IMR-90 (cell line): ENCODE results near the gene CPED1. TPM values are rescaled to one million over a fixed set of nuclear protein-coding genes. Genes with fewer than 3 reads are reported as not detected.

Source experiments
- ATAC-seq: fragments of 200-7000 bp; cut with Tn5 transposase; 2 replicates; pipeline ENCODE4 v1.9.1; 2020; ENCODE audit warnings: low read depth, mild to moderate bottlenecking, moderate library complexity
- BruUV-seq: library from RNA; stranded (reverse); fragments of 400-500 nt; replicated peaks from 2 replicates; lab custom pipeline; 2021; lab: Mats Ljungman, UMichigan
- CTCF ChIA-PET: fragments of 300-600 bp; formaldehyde crosslinking; extraction: SDS; loops from one replicate; lab custom pipeline; 2021; ENCODE audit warnings: antibody characterized with exemption; lab: Yijun Ruan, JAX
- POLR2A ChIA-PET: fragments of 300-600 bp; sonication (Branson Sonifier 250); formaldehyde crosslinking; loops from one replicate; lab custom pipeline; 2022; ENCODE audit warnings: antibody characterized with exemption; ENCODE audit not compliant: unreplicated experiment; lab: Charles Lee
- DNase-seq: peaks from one replicate; pipeline ENCODE4 v3.0.0; 2013
- H2AFZ ChIP-seq: replicated peaks from 2 replicates; pipeline ENCODE3; 2013; ENCODE audit warnings: low read length, mild to moderate bottlenecking; ENCODE audit not compliant: poor library complexity
- H2AK5ac ChIP-seq: 2 replicates; pipeline ENCODE4 v1.6.1; 2013; ENCODE audit warnings: low read depth, low read length, inconsistent platforms
- H2AK9ac ChIP-seq: replicated peaks from 2 replicates; pipeline ENCODE3; 2013; ENCODE audit warnings: mild to moderate bottlenecking, low read depth, low read length, moderate library complexity; ENCODE audit not compliant: poor library complexity
- H2BK120ac ChIP-seq: 2 replicates; pipeline ENCODE4 v1.6.1; 2013; ENCODE audit warnings: low read depth, low read length, inconsistent platforms
- H2BK15ac ChIP-seq: 3 replicates; pipeline ENCODE4 v1.6.1; 2013; ENCODE audit warnings: low read depth, low read length, inconsistent platforms
- H2BK20ac ChIP-seq: 2 replicates; pipeline ENCODE4 v1.6.1; 2013; ENCODE audit warnings: low read depth, mild to moderate bottlenecking, inconsistent platforms, low read length, moderate library complexity
- H2BK5ac ChIP-seq: 2 replicates; pipeline ENCODE4 v1.6.1; 2013; ENCODE audit warnings: mild to moderate bottlenecking, low read depth, low read length, inconsistent platforms; ENCODE audit not compliant: poor library complexity, severe bottlenecking
- H3K14ac ChIP-seq: replicated peaks from 2 replicates; pipeline ENCODE4 v1.6.1; 2013; ENCODE audit warnings: low read depth, low read length, inconsistent platforms
- H3K18ac ChIP-seq: 2 replicates; pipeline ENCODE4 v1.6.1; 2013; ENCODE audit warnings: low read depth, low read length, control low read depth
- H3K23ac ChIP-seq: 2 replicates; pipeline ENCODE4 v1.6.1; 2013; ENCODE audit warnings: low read depth, low read length, inconsistent platforms
- H3K27ac ChIP-seq: 2 replicates; pipeline ENCODE4 v1.5.1; 2013; ENCODE audit warnings: mild to moderate bottlenecking, control low read depth, low read length; ENCODE audit not compliant: insufficient read depth
- H3K27me3 ChIP-seq: 2 replicates; pipeline ENCODE4 v1.6.1; 2013; ENCODE audit warnings: low read length; ENCODE audit not compliant: control insufficient read depth, insufficient read depth
- H3K36me3 ChIP-seq: 2 replicates; pipeline ENCODE4 v1.6.1; 2013; ENCODE audit warnings: low read length, mixed read lengths; ENCODE audit not compliant: control insufficient read depth, insufficient read depth
- H3K4ac ChIP-seq: 2 replicates; pipeline ENCODE4 v1.6.1; 2013; ENCODE audit warnings: low read depth, low read length, inconsistent platforms
- H3K4me1 ChIP-seq: 2 replicates; pipeline ENCODE4 v1.6.1; 2013; ENCODE audit warnings: low read length, mixed read lengths; ENCODE audit not compliant: control insufficient read depth, insufficient read depth
- H3K4me2 ChIP-seq: 2 replicates; pipeline ENCODE4 v1.6.1; 2013; ENCODE audit warnings: low read depth, mild to moderate bottlenecking, control low read depth, low read length, moderate library complexity
- H3K4me3 ChIP-seq: 2 replicates; pipeline ENCODE4 v1.5.1; 2013; ENCODE audit warnings: low read depth, mild to moderate bottlenecking, control low read depth, low read length, moderate library complexity; ENCODE audit not compliant: insufficient read depth
- H3K56ac ChIP-seq: 2 replicates; pipeline ENCODE4 v1.6.1; 2013; ENCODE audit warnings: low read length, inconsistent platforms; ENCODE audit not compliant: insufficient read depth; ENCODE audit errors: extremely low read depth
- H3K79me1 ChIP-seq, 2 experiments: 2 replicates each; pipeline ENCODE4 v1.6.1; 2013; ENCODE audit warnings: low read length in 2 of 2, inconsistent platforms in 1 of 2, low read depth in 1 of 2
- H3K9ac ChIP-seq: 2 replicates; pipeline ENCODE4 v1.6.1; 2013; ENCODE audit warnings: low read depth, low read length, control low read depth
- H3K9me1 ChIP-seq: 2 replicates; pipeline ENCODE4 v1.6.1; 2013; ENCODE audit warnings: low read length, inconsistent platforms; ENCODE audit not compliant: insufficient read depth
- H3K9me3 ChIP-seq: 2 replicates; pipeline ENCODE4 v1.6.1; 2013; ENCODE audit warnings: low read length; ENCODE audit not compliant: control insufficient read depth, insufficient read depth
- H4K20me1 ChIP-seq: 2 replicates; pipeline ENCODE4 v1.6.1; 2013; ENCODE audit warnings: low read length, inconsistent platforms; ENCODE audit not compliant: insufficient read depth
- H4K5ac ChIP-seq: 2 replicates; pipeline ENCODE4 v1.6.1; 2013; ENCODE audit warnings: mild to moderate bottlenecking, low read depth, low read length, control low read depth
- H4K8ac ChIP-seq, 2 experiments: 2 replicates each; pipeline ENCODE4 v1.6.1; 2013; ENCODE audit warnings: low read depth in 2 of 2, low read length in 2 of 2, control low read depth in 1 of 2, inconsistent platforms in 1 of 2
- H4K91ac ChIP-seq: 2 replicates; pipeline ENCODE4 v1.6.1; 2013; ENCODE audit warnings: low read depth, low read length, inconsistent platforms; ENCODE audit not compliant: insufficient read depth
- BHLHE40 ChIP-seq: fragments of 150-350 bp; IDR thresholded peaks from 2 replicates; pipeline ENCODE4 v1.6.1; 2016; ENCODE audit warnings: mild to moderate bottlenecking, low read depth, low read length
- CEBPB ChIP-seq: IDR thresholded peaks from 2 replicates; pipeline ENCODE4 v1.6.1; 2012; ENCODE audit warnings: low read depth, low read length, improper control_type of control experiment
- CHD1 ChIP-seq: IDR thresholded peaks from 2 replicates; pipeline ENCODE4 v1.6.1; 2012; ENCODE audit warnings: low read depth, low read length, improper control_type of control experiment
- FOS ChIP-seq: fragments of 150-350 bp; IDR thresholded peaks from 2 replicates; pipeline ENCODE4 v1.6.1; 2016; ENCODE audit warnings: low read depth, low read length
- MAFK ChIP-seq: IDR thresholded peaks from 2 replicates; pipeline ENCODE4 v1.6.1; 2012; ENCODE audit warnings: low read depth, low read length, improper control_type of control experiment
- MAZ ChIP-seq: IDR thresholded peaks from 2 replicates; pipeline ENCODE4 v1.6.1; 2012; ENCODE audit warnings: low read depth, mild to moderate bottlenecking, low read length, improper control_type of control experiment, moderate library complexity, borderline replicate concordance
- MXI1 ChIP-seq: IDR thresholded peaks from 2 replicates; pipeline ENCODE4 v1.6.1; 2012; ENCODE audit warnings: low read depth, mild to moderate bottlenecking, low read length, moderate library complexity, borderline replicate concordance
- NFE2L2 ChIP-seq: fragments of 150-350 bp; IDR thresholded peaks from 2 replicates; pipeline ENCODE4 v1.6.1; 2016; ENCODE audit warnings: low read depth, mild to moderate bottlenecking, low read length
- POLR2A ChIP-seq: IDR thresholded peaks from 2 replicates; pipeline ENCODE4 v1.6.1; 2012; ENCODE audit warnings: mild to moderate bottlenecking, low read depth, low read length
- RAD21 ChIP-seq: IDR thresholded peaks from 2 replicates; pipeline ENCODE4 v1.6.1; 2012; ENCODE audit warnings: low read length, improper control_type of control experiment
- RCOR1 ChIP-seq: IDR thresholded peaks from 2 replicates; pipeline ENCODE4 v1.6.1; 2012; ENCODE audit warnings: mild to moderate bottlenecking, low read length, improper control_type of control experiment; ENCODE audit not compliant: insufficient replicate concordance
- RFX5 ChIP-seq: IDR thresholded peaks from 2 replicates; pipeline ENCODE4 v1.8.0; 2012; ENCODE audit warnings: low read depth, mild to moderate bottlenecking, low read length, moderate library complexity
- SMC3 ChIP-seq: fragments of 150-350 bp; IDR thresholded peaks from 2 replicates; pipeline ENCODE4 v1.6.1; 2016; ENCODE audit warnings: low read depth, mild to moderate bottlenecking, antibody characterized with exemption, low read length, moderate library complexity
- USF2 ChIP-seq: fragments of 150-350 bp; IDR thresholded peaks from 2 replicates; pipeline ENCODE4 v1.6.1; 2017; ENCODE audit warnings: mild to moderate bottlenecking, antibody characterized with exemption, low read length, low read depth
- WGBS, 2 experiments: methylation state at CpG; one replicate each; pipeline versions ENCODE4 v1.1.5 to v1.1.7; 2013; ENCODE audit warnings: missing lambda C conversion rate in 2 of 2; ENCODE audit not compliant: insufficient read length in 1 of 2; ENCODE audit errors: extremely low coverage in 2 of 2; 5-methylcytosine and 5-hydroxymethylcytosine counted together
- dilution Hi-C: fragments of 300-500 bp; cut with HindIII; formaldehyde crosslinking; loops from one replicate; pipeline ENCODE4 v1.14.3; 2018; ENCODE audit warnings: low sequenced_read_pairs; ENCODE audit not compliant: unreplicated experiment
- in situ Hi-C: fragments of 300-500 bp; cut with MboI; formaldehyde crosslinking; loops from 3 replicates; pipeline ENCODE4 v1.14.3; 2019; ENCODE audit warnings: low sequenced_read_pairs, inconsistent platforms, mixed read lengths
- intact Hi-C: fragments of 100-400 bp; cut with micrococcal nuclease; formaldehyde crosslinking; loops from 2 replicates; pipeline ENCODE4 v1.10.0; 2022
- polyA plus RNA-seq, 3 experiments: library from polyadenylated mRNA; depleted of rRNA; stranded (reverse); fragments of >200 nt; gene quantifications; 2 replicates each; pipeline ENCODE4 v1.2.3, GENCODE V29; 2012; ENCODE audit warnings: low replicate concordance in 1 of 3
- total RNA-seq: library from RNA; depleted of rRNA; stranded (reverse); fragments of >200 nt; gene quantifications from 2 replicates; pipeline ENCODE4 v1.2.3, GENCODE V29; 2012
- TF ChIP-seq, protein P1 (sequence below): fragments of 150-350 bp; IDR thresholded peaks from 2 replicates; pipeline ENCODE4 v1.6.1; 2016; ENCODE audit warnings: low read depth, mild to moderate bottlenecking, low read length, moderate library complexity, borderline replicate concordance
- TF ChIP-seq, protein P2 (sequence below): conservative IDR thresholded peaks from 2 replicates; pipeline ENCODE4 v1.5.1; 2012; ENCODE audit warnings: mild to moderate bottlenecking, low read depth, low read length, improper control_type of control experiment

Gene CPED1
- total and polyA plus RNA-seq, 2 of the 4 experiments (the other 2 are of a cell fraction) = 31.2 to 96.8 TPM

DNA sequence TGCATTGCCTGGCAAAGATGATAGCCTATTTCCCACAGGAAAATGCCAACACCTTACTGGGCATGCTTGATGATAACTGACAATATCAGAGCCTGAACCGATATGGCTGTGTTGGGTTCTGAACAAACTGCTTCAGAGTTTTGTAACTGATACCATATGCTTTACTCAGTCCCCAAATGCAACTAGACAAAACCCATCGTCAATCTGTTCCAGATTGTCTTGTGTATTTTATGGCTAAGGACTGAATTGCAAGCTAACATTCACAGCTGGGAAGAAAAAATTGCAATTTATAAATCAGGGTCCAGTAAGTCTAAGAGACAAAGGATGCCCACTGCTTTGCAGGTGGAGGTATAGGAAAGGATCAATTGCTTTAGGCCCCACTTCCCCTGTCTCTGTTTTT lies 223.5 kb downstream of the CPED1 start:
- DNase-seq (no peak), ATAC-seq (no peak)
- in situ Hi-C loops = no loop called here
- H3K9me1 ChIP-seq = 0 out of 2 replicates have a peak, but pooled peaks cover 4% of the 10 kb centered on the region
- H3K18ac ChIP-seq = peak overlapping the region; percentile 33; the same call in 1 of the 2 replicates
- H3K36me3 ChIP-seq = no peaks in the 10 kb centered on the region
- no peaks in the 10 kb centered on the region for H3K27me3 ChIP-seq
- peaks cover 3 to 24% of the 10 kb centered on the region in 2 experiments; a peak in 1 of 4 replicates for H3K79me1 ChIP-seq
- 0 out of 2 replicates have a peak overlapping the region, but pooled peaks have one; percentile 34 for H3K14ac ChIP-seq
- WGBS, 2 experiments = no CpG with 5 or more reads among the region's 2 CpGs
- POLR2A ChIA-PET = no interaction called here
- H4K8ac ChIP-seq = no peak overlapping the region
- no peak overlapping the region for H3K4ac ChIP-seq
- no peak overlapping the region for H3K4me2 ChIP-seq
- no peak overlapping the region for H3K4me3 ChIP-seq
- TF ChIP-seq NFE2L2 (no peak), RAD21 (no peak), POLR2A (no peak), MXI1 (no peak), FOS (no peak), BHLHE40 (no peak), CHD1 (no peak), RCOR1 (no peak), MAZ (no peak), RFX5 (no peak), MAFK (no peak), USF2 (no peak), CEBPB (no peak), SMC3 (no peak)
- TF ChIP-seq, protein P1, sequence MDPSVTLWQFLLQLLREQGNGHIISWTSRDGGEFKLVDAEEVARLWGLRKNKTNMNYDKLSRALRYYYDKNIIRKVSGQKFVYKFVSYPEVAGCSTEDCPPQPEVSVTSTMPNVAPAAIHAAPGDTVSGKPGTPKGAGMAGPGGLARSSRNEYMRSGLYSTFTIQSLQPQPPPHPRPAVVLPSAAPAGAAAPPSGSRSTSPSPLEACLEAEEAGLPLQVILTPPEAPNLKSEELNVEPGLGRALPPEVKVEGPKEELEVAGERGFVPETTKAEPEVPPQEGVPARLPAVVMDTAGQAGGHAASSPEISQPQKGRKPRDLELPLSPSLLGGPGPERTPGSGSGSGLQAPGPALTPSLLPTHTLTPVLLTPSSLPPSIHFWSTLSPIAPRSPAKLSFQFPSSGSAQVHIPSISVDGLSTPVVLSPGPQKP = no peak
- TF ChIP-seq, protein P2, sequence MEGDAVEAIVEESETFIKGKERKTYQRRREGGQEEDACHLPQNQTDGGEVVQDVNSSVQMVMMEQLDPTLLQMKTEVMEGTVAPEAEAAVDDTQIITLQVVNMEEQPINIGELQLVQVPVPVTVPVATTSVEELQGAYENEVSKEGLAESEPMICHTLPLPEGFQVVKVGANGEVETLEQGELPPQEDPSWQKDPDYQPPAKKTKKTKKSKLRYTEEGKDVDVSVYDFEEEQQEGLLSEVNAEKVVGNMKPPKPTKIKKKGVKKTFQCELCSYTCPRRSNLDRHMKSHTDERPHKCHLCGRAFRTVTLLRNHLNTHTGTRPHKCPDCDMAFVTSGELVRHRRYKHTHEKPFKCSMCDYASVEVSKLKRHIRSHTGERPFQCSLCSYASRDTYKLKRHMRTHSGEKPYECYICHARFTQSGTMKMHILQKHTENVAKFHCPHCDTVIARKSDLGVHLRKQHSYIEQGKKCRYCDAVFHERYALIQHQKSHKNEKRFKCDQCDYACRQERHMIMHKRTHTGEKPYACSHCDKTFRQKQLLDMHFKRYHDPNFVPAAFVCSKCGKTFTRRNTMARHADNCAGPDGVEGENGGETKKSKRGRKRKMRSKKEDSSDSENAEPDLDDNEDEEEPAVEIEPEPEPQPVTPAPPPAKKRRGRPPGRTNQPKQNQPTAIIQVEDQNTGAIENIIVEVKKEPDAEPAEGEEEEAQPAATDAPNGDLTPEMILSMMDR = no peak
- CTCF ChIA-PET = no interaction called here
- H3K56ac ChIP-seq = no peak overlapping the region
- dilution Hi-C loops = no loop called here
- H2AFZ ChIP-seq = no peak overlapping the region
- intact Hi-C loops = no loop called here
- no peak overlapping the region for H2BK5ac ChIP-seq
- no peak overlapping the region for H4K5ac ChIP-seq
- BruUV-seq = no TSS peak
- no peak overlapping the region for H2AK9ac ChIP-seq
- no peak overlapping the region for H4K91ac ChIP-seq
- peaks cover 17% of the 10 kb centered on the region for H3K4me1 ChIP-seq
- H3K23ac ChIP-seq = no peak overlapping the region
- no peak overlapping the region for H3K9ac ChIP-seq
- H2BK15ac ChIP-seq = no peak overlapping the region
- H3K9me3 ChIP-seq = no peaks in the 10 kb centered on the region
- no peaks in the 10 kb centered on the region for H4K20me1 ChIP-seq
- no peak overlapping the region for H2AK5ac ChIP-seq
- H2BK20ac ChIP-seq = no peak overlapping the region
- no peak overlapping the region for H3K27ac ChIP-seq
- H2BK120ac ChIP-seq = no peak overlapping the region
